Measurements from ENCODE around the gene FERMT1.

Gene FERMT1

DNA sequence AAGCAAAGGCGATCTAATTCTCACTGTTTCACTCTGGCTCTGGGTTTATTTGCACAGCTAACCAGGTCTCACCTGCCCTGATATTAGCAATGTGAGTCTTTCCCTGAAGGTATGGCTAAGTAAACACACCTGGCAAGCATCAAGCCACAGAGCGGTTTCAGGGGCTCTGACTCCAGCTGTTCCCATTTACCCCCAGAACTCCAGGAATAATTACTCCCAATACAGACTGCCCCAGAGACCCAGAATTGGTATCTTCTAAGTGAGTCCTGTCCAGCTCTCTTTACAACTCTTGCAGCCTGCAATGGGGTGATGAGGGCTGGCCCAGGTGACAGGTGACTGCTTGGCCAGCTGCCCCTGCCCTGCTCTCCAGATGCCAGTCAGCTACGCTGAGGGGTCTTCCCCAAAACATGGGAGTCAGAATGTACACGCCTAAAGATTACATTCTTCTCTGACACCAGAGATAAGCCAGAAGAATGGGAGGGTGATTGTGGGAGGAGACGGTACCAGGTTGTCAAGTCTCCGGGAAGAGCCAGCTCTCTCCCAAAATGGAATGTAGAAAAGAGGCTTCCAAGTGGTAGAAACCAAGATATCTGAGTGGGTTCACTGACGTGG lies 64.0 kb downstream of the FERMT1 start:
- Histone ChIP-seq H3K23ac (ENCODE audit: low read depth, low read length, poor library complexity) (no peak overlapping the region), H3K4me2 (ENCODE audit: insufficient read depth, low read length, poor library complexity, severe bottlenecking) (no peak overlapping the region), H3K36me3 (replicated peaks in 1 of 2; ENCODE audit: control insufficient read depth in 2 of 2, insufficient read depth in 2 of 2, low read length in 2 of 2) (no peaks in the 10 kb centered on the region), H2BK12ac (ENCODE audit: low read length) (no peak overlapping the region), H3K14ac (ENCODE audit: low read length) (no peak overlapping the region), H2BK120ac (ENCODE audit: low read depth, low read length) (no peak overlapping the region), H3K4me3 (ENCODE audit: low read length in 2 of 2) (no peak overlapping the region), H3K27me3 (ENCODE audit: control insufficient read depth in 3 of 3, insufficient read depth in 3 of 3, low read depth in 1 of 3, low read length in 3 of 3) (peaks cover 0 to 39% (median 4%) of the 10 kb centered on the region in 3 experiments), H4K91ac (ENCODE audit: low read depth, low read length, poor library complexity) (no peak overlapping the region), H4K8ac (ENCODE audit: low read depth, low read length) (no peak overlapping the region), H3K4me1 (ENCODE audit: control insufficient read depth in 2 of 2, insufficient read depth in 1 of 2, low read depth in 1 of 2, low read length in 2 of 2) (peaks cover 0 to 4% of the 10 kb centered on the region in 2 donors), H2BK15ac (ENCODE audit: low read length) (no peak overlapping the region), H2BK5ac (ENCODE audit: low read length) (no peak overlapping the region), H3K79me1 (ENCODE audit: low read depth, low read length) (no peaks in the 10 kb centered on the region), H3K27ac (replicated peaks; ENCODE audit: low read length) (no peak overlapping the region), H3K4ac (ENCODE audit: low read length) (no peak overlapping the region), H3K9me3 (replicated peaks in 1 of 2; ENCODE audit: control insufficient read depth in 2 of 2, insufficient read depth in 1 of 2, low read depth in 1 of 2, low read length in 2 of 2) (no peaks in the 10 kb centered on the region), H3K9ac (ENCODE audit: low read depth, low read length, poor library complexity) (no peak overlapping the region), H2AFZ (ENCODE audit: low read length) (no peak overlapping the region), H2AK5ac (ENCODE audit: low read depth, low read length) (no peak overlapping the region), H3K18ac (ENCODE audit: low read length) (no peak overlapping the region)
- WGBS, 2 donors (ENCODE audit: extremely low coverage in 2 of 2, insufficient read length in 2 of 2, insufficient replicate concordance in 1 of 2): no CpG with 5 or more reads among the region's 7 CpGs
- no peak for DNase-seq (ENCODE audit: low spot score)

DNA sequence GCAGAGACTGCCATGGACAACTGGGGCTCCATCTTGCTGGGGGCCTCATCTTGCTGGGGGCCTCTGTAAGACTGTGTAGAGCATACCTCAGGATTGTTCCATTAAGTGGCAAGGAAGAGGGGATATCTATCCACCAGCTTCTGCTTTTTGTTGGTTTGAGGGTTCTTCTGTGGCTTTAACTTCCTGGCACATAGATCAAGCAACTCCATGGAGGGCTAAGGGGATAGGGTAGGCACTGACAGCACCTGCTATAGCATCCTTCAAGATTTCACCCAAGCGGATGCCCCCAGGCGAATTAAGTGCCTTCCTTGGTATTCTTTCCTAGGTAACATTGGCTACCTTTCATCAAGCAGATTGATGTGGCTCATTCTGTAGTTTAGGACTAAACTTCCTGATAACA lies 65.1 kb downstream of the FERMT1 start:
- no peak for DNase-seq (ENCODE audit: low spot score)
- Histone ChIP-seq H3K14ac (ENCODE audit: low read length) (no peak overlapping the region), H3K4me3 (ENCODE audit: low read length in 2 of 2) (no peak overlapping the region), H3K27me3 (ENCODE audit: control insufficient read depth in 3 of 3, insufficient read depth in 3 of 3, low read depth in 1 of 3, low read length in 3 of 3) (peaks cover 0 to 50% (median 15%) of the 10 kb centered on the region in 3 experiments), H3K27ac (replicated peaks; ENCODE audit: low read length) (no peak overlapping the region), H3K4ac (ENCODE audit: low read length) (no peak overlapping the region), H2BK15ac (ENCODE audit: low read length) (no peak overlapping the region), H2AK5ac (ENCODE audit: low read depth, low read length) (no peak overlapping the region), H2AFZ (ENCODE audit: low read length) (no peak overlapping the region), H4K91ac (ENCODE audit: low read depth, low read length, poor library complexity) (no peak overlapping the region), H3K9ac (ENCODE audit: low read depth, low read length, poor library complexity) (no peak overlapping the region), H3K79me1 (ENCODE audit: low read depth, low read length) (no peaks in the 10 kb centered on the region), H3K9me3 (replicated peaks in 1 of 2; ENCODE audit: control insufficient read depth in 2 of 2, insufficient read depth in 1 of 2, low read depth in 1 of 2, low read length in 2 of 2) (no peaks in the 10 kb centered on the region), H3K18ac (ENCODE audit: low read length) (no peak overlapping the region), H2BK12ac (ENCODE audit: low read length) (no peak overlapping the region), H3K4me1 (ENCODE audit: control insufficient read depth in 2 of 2, insufficient read depth in 1 of 2, low read depth in 1 of 2, low read length in 2 of 2) (peaks cover 0 to 6% of the 10 kb centered on the region in 2 donors), H2BK5ac (ENCODE audit: low read length) (no peak overlapping the region), H2BK120ac (ENCODE audit: low read depth, low read length) (no peak overlapping the region), H3K36me3 (replicated peaks in 1 of 2; ENCODE audit: control insufficient read depth in 2 of 2, insufficient read depth in 2 of 2, low read length in 2 of 2) (no peaks in the 10 kb centered on the region), H3K4me2 (ENCODE audit: insufficient read depth, low read length, poor library complexity, severe bottlenecking) (no peak overlapping the region), H4K8ac (ENCODE audit: low read depth, low read length) (no peak overlapping the region), H3K23ac (ENCODE audit: low read depth, low read length, poor library complexity) (no peak overlapping the region)
- no CpG with 5 or more reads among the region's 2 CpGs for WGBS, 2 donors (ENCODE audit: extremely low coverage in 2 of 2, insufficient read length in 2 of 2, insufficient replicate concordance in 1 of 2)

DNA sequence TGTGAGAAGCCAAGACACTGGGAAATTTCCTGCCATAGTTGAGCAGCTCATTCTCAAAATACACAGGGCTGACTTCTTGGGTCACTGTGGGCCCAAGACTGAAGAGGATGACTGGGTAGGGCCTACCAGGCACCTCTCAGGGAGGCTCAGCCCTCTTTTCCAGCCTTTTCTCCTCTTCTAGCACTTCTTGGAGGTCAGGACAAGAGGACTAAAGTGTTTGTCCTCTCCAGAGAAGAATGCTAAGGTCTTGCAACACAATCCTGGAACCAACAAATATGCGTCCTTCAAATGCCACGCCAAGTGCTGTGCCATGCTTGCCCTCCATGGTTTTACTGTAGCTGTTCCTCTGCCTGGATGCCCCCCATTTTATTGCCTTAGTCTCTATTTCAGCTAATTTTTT lies 65.7 kb downstream of the FERMT1 start:
- peaks cover 5 to 56% (median 20%) of the 10 kb centered on the region in 3 experiments for H3K27me3 ChIP-seq (ENCODE audit: control insufficient read depth in 3 of 3, insufficient read depth in 3 of 3, low read depth in 1 of 3, low read length in 3 of 3)
- H3K14ac ChIP-seq (ENCODE audit: low read length): no peak overlapping the region
- no peak overlapping the region for H3K27ac ChIP-seq (replicated peaks; ENCODE audit: low read length)
- WGBS, 2 donors (ENCODE audit: extremely low coverage in 2 of 2, insufficient read length in 2 of 2, insufficient replicate concordance in 1 of 2): no CpG with 5 or more reads among the region's 2 CpGs
- no peak overlapping the region for H2AK5ac ChIP-seq (ENCODE audit: low read depth, low read length)
- no peak overlapping the region for H4K8ac ChIP-seq (ENCODE audit: low read depth, low read length)
- no peak overlapping the region for H3K4ac ChIP-seq (ENCODE audit: low read length)
- H3K23ac ChIP-seq (ENCODE audit: low read depth, low read length, poor library complexity): no peak overlapping the region
- H2BK15ac ChIP-seq (ENCODE audit: low read length): no peak overlapping the region
- no peak overlapping the region for H3K9ac ChIP-seq (ENCODE audit: low read depth, low read length, poor library complexity)
- H4K91ac ChIP-seq (ENCODE audit: low read depth, low read length, poor library complexity): no peak overlapping the region
- no peaks in the 10 kb centered on the region for H3K36me3 ChIP-seq (replicated peaks in 1 of 2; ENCODE audit: control insufficient read depth in 2 of 2, insufficient read depth in 2 of 2, low read length in 2 of 2)
- no peak for DNase-seq (ENCODE audit: low spot score)
- no peak overlapping the region for H3K4me2 ChIP-seq (ENCODE audit: insufficient read depth, low read length, poor library complexity, severe bottlenecking)
- H3K4me1 ChIP-seq (ENCODE audit: control insufficient read depth in 2 of 2, insufficient read depth in 1 of 2, low read depth in 1 of 2, low read length in 2 of 2): peaks cover under 1 to 6% of the 10 kb centered on the region in 2 donors
- H2BK5ac ChIP-seq (ENCODE audit: low read length): no peak overlapping the region
- H3K4me3 ChIP-seq (ENCODE audit: low read length in 2 of 2): no peak overlapping the region
- no peak overlapping the region for H2AFZ ChIP-seq (ENCODE audit: low read length)
- no peak overlapping the region for H3K18ac ChIP-seq (ENCODE audit: low read length)
- H3K79me1 ChIP-seq (ENCODE audit: low read depth, low read length): no peaks in the 10 kb centered on the region
- no peak overlapping the region for H2BK12ac ChIP-seq (ENCODE audit: low read length)
- no peaks in the 10 kb centered on the region for H3K9me3 ChIP-seq (replicated peaks in 1 of 2; ENCODE audit: control insufficient read depth in 2 of 2, insufficient read depth in 1 of 2, low read depth in 1 of 2, low read length in 2 of 2)
- H2BK120ac ChIP-seq (ENCODE audit: low read depth, low read length): no peak overlapping the region

DNA sequence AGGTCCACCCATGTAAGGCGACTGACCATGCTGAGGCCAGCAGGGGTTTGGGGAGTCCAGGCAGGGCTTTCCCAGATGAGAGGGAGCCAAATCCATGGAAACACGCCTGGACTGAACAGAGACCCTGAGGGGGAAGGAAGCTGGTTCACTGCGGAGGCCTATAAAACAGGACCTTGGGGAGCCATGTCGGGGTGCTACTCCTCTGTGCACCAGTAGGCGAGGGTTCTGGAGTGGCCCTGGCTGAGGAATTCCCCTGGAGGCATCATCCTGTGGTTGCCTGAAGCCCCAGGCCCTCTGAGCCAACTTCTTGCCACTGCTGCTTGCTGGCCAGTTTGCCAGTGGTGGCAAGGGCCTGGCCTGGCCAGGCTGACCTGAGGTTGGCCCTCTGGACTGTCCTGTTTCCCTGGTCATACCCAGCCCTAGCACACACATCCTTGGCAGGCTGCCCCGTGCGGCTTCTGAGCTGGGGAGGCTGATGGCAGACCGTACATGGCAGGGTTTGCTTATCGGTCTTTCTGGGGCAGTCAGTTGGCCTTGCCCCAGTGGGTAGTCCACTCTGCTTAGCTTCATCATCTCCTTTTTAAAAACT lies 66.8 kb downstream of the FERMT1 start:
- Histone ChIP-seq H3K14ac (ENCODE audit: low read length) (peak overlapping the region; percentile 72), H2BK12ac (ENCODE audit: low read length) (no peak overlapping the region), H3K4me2 (ENCODE audit: insufficient read depth, low read length, poor library complexity, severe bottlenecking) (no peak overlapping the region), H2AK5ac (ENCODE audit: low read depth, low read length) (no peak overlapping the region), H3K27ac (replicated peaks; ENCODE audit: low read length) (no peak overlapping the region), H3K18ac (ENCODE audit: low read length) (peak overlapping the region; percentile 46), H3K79me1 (ENCODE audit: low read depth, low read length) (no peaks in the 10 kb centered on the region), H2BK15ac (ENCODE audit: low read length) (no peak overlapping the region), H2AFZ (ENCODE audit: low read length) (no peak overlapping the region), H4K8ac (ENCODE audit: low read depth, low read length) (no peak overlapping the region), H3K23ac (ENCODE audit: low read depth, low read length, poor library complexity) (no peak overlapping the region), H2BK120ac (ENCODE audit: low read depth, low read length) (no peak overlapping the region), H3K27me3 (ENCODE audit: control insufficient read depth in 3 of 3, insufficient read depth in 3 of 3, low read depth in 1 of 3, low read length in 3 of 3) (peaks cover 13 to 66% (median 31%) of the 10 kb centered on the region in 3 experiments), H3K4ac (ENCODE audit: low read length) (no peak overlapping the region), H2BK5ac (ENCODE audit: low read length) (no peak overlapping the region), H3K9ac (ENCODE audit: low read depth, low read length, poor library complexity) (no peak overlapping the region), H4K91ac (ENCODE audit: low read depth, low read length, poor library complexity) (no peak overlapping the region), H3K36me3 (replicated peaks in 1 of 2; ENCODE audit: control insufficient read depth in 2 of 2, insufficient read depth in 2 of 2, low read length in 2 of 2) (no peaks in the 10 kb centered on the region), H3K4me3 (ENCODE audit: low read length in 2 of 2) (no peak overlapping the region), H3K9me3 (replicated peaks in 1 of 2; ENCODE audit: control insufficient read depth in 2 of 2, insufficient read depth in 1 of 2, low read depth in 1 of 2, low read length in 2 of 2) (no peaks in the 10 kb centered on the region), H3K4me1 (ENCODE audit: control insufficient read depth in 2 of 2, insufficient read depth in 1 of 2, low read depth in 1 of 2, low read length in 2 of 2) (peaks cover 4 to 6% of the 10 kb centered on the region in 2 donors)
- no CpG with 5 or more reads among the region's 9 CpGs for WGBS, 2 donors (ENCODE audit: extremely low coverage in 2 of 2, insufficient read length in 2 of 2, insufficient replicate concordance in 1 of 2)
- no peak for DNase-seq (ENCODE audit: low spot score)
